Fibroblast of upper back skin (primary cell): ENCODE measurements around the gene TSN.
"Not testable (repeated sequence)": the region's sequence is repeated elsewhere in the genome, so short reads cannot be mapped to it uniquely, and the experiment has no call there.

Experiments used
- DNase-seq: peaks from one replicate; pipeline ENCODE4 v3.0.0-alpha.2; 2013

The TSN gene

GRCh38 chr2:121804340-121804739 lies 48.9 kb downstream of the TSN start:
- peak; percentile 27 for DNase-seq

- no peak for DNase-seq
Observed at GRCh38 chr2:121804997-121805765, 49.7 kb downstream of the TSN start.

- DNase-seq = no peak
Observed at GRCh38 chr2:121805766-121806143, 50.3 kb downstream of the TSN start.

DNA sequence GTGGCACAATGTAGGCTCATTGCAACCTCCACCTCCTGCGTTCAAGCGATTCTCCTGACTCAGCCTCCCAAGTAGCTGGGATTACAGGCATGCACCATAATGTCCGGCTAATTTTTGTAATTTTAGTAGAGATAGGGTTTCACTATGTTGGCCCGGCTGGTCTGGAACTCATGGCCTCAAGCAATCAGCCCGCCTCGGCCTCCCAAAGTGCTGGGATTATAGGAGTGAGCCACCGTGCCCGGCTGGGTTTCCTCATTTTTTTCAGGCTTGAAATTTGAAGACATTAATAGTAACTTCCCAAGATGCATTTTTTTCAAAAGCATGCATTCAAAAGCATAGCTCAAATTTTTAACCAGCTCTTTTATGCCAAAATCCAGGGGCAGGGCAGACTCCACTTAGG lies 52.3 kb downstream of the TSN start:
- not testable (repeated sequence) for DNase-seq

- no peak for DNase-seq
Observed at GRCh38 chr2:121809607-121810006, 54.2 kb downstream of the TSN start.

DNA sequence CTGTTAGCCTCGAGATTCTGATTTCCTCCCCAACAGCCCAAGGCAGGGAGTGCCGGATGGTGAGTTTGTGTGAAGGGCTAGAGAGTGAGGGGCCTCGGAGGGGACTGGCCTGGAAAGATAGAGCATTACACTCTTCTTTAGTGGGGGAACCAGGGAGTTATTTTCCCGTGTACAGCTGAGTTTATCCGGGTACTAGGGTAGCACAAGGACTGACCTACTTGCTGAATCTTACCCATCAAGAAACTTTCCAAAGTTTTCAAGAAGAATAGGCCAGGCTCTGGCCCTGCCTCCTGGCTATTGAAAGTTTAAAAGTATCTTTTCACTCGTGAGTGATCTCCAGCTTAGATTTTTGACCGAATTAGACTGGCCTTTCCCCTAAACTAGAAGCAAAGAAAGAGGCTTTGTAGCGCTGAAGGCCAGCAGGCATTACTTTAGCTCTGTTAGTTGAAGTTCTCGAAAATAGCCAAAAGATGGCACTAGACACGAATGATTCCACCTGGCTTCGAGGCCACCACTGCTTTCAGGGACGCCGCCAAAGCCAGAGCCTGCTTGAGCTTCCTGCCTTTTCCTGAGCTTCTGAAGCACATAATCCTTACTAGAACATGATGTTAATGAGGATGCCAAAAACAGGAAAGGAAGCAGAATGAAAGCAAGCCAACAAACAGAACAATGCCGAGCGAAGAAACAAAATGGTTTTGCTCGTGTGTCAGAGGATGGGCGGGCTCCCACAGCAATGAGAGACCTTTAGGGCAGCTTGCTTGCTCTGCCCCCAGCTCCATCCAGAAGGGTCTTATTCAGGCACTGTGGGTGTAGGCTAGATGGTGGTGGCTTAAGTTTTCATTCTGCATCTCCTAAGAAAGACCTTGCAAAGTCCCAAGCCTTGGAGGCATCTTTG lies 55.8 kb downstream of the TSN start:
- peak; percentile 70 for DNase-seq

GRCh38 chr2:121813083-121813482 lies 57.6 kb downstream of the TSN start:
- not testable (repeated sequence) for DNase-seq

GRCh38 chr2:121815216-121815615 lies 59.8 kb downstream of the TSN start:
- DNase-seq = no peak

DNA sequence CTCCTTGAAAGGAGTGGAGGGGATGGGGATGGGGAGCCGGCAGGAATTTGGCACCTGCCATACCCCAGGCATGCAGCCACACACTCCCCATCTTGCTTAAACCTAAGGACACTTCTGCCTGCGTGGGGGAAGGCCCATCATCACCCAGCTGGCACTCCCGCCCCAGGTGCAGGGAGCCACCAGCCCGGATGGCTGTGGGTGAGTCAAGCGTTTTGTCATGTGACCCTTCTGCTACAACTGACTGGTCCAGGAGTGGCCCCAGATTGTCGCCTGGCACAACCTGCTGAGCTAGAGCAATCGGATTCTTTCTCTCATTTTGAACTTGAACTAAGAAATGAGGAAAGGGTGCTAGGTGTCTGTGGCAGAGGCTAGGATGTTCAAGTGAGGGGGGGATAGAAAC lies 61.3 kb downstream of the TSN start:
- DNase-seq = no peak

- DNase-seq = not testable (repeated sequence)
Observed at GRCh38 chr2:121817304-121817703, 61.9 kb downstream of the TSN start.
